GM23248 (cell line): ENCODE results near the gene CCDC24.

Experiments
- EZH2 ChIP-seq: fragments of 200-600 bp; sonication (generic); IDR thresholded peaks from 2 replicates; pipeline ENCODE4 v1.6.1; 2018; ENCODE audit warnings: antibody characterized with exemption, mild to moderate bottlenecking; ENCODE audit not compliant: insufficient read depth, poor library complexity, severe bottlenecking
- EZH2phosphoT487 ChIP-seq: fragments of 200-600 bp; sonication (generic); IDR thresholded peaks from 2 replicates; pipeline ENCODE4 v1.6.1; 2018; ENCODE audit warnings: antibody characterized with exemption, moderate library complexity, mild to moderate bottlenecking, low read depth; ENCODE audit not compliant: insufficient read depth

DNA sequence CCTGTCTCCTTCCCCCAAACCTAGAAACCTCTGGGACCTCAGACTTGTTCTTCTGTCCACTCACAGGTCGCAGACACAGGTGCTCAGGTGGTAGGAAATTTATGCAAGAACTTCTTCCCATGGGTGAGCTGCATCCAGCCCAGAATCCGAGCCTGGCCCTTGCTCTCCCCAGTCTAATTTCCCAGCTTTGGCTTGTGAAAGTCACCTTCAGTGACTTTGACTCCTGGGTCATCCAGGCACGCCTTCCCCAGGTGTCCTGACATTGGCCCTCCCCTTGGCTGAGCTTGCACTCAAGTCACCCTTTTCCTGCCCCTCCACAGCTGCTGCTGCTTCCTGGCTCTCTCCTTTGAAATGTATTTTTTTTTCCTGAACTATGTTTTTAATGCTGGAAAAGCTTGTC, 38.0 kb upstream of the CCDC24 start:
- TF ChIP-seq EZH2phosphoT487 = no peak
- no peak for TF ChIP-seq EZH2
